EL (cell line): Measurements from ENCODE around the gene CYP8B1.

Source experiments
- DNase-seq: peaks from one replicate; pipeline ENCODE4 v3.0.0-alpha.2; 2016

CYP8B1 gene

DNA sequence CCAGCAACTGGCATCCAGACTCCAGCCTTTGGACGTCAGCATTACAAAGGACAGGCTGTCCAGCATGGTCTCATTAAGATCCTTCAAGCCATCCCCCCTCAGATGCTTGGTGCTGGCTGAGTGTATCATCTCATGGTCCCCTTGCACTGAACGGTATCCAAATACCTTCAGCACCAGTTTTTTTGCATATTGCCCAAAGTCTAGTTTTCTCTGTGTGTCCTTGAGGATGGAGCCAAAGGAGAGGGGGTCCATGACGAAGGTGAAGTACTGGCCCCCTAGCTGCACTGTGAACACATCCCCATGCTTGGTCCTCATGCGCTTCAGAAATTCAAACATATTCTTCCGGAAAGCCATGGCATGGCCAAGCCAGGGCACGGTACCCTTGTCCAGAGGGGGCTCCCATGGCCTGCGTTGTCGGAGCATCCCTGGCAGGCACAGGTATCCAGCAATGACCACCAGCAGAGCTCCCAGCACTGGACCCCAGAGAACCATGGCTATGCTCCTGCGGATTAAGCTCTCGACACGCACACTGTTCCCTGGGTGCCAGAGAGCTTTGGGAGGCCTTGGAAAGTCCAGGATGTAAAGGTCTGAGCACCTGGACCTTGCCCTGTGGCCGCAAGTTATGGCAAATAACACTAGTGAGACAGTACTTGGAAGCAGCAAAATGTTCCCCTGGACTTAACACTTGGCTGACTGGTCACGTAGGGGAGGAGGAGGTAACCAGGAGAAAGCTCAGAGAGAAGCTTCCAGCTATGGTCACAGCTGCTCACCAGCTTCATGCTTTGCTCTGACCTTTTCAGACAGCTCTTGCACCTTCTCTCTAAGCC lies at the start of gene CYP8B1:
TSS of gene CYP8B1 (minus strand) at position 555 of the 827 bp plus-strand sequence. CDS start at position 492, 63 bp downstream.
- no peak for DNase-seq

- DNase-seq: no peak
These were observed 47.9 kb upstream of the CYP8B1 start for GRCh38 chr3:42923606-42924005.

DNA sequence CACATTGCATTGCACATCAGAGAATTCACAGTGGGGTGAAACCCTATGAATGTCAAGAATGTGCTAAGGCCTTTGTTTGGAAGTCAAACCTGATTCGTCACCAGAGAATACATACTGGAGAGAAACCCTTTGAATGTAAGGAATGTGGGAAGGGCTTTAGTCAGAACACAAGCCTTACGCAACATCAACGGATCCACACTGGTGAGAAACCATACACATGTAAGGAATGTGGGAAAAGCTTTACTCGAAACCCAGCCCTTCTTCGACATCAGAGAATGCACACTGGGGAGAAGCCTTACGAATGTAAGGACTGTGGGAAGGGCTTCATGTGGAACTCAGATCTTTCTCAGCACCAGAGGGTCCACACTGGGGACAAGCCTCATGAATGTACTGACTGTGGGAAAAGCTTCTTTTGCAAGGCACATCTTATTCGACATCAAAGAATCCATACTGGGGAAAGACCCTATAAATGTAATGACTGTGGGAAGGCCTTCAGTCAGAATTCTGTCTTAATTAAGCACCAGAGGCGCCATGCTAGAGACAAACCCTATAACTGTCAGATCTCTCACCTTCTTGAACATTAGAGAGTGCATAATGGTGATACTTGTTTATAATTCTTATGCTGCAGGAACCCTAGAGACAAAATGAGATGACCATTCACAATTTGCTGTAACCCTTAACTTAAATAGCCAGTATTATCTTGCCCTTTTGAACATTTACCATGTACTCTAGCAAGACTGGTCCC lies 39.3 kb upstream of the CYP8B1 start:
- peak; percentile 8 for DNase-seq

DNA sequence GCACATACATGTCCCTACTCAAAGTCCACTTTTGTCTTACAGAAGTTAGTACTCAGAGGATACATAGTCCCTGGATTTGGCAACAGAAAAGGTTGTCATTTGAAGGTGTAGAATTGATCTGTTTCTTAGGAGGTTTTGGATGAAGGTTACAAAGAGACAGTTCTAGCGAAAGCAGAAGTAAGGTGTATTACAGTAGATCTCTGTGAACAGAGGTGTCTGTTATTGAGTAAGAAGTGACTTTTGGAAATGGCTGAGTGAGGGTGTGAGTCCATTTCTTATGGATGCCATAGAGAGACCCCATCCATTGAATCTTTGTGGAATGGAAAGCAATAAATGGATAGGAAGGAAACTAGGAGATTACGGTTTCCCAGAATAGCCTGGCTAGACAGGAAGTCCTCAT lies 35.9 kb upstream of the CYP8B1 start:
- no peak for DNase-seq

- DNase-seq: no peak
These were observed 33.0 kb upstream of the CYP8B1 start for GRCh38 chr3:42908675-42909074.

DNA sequence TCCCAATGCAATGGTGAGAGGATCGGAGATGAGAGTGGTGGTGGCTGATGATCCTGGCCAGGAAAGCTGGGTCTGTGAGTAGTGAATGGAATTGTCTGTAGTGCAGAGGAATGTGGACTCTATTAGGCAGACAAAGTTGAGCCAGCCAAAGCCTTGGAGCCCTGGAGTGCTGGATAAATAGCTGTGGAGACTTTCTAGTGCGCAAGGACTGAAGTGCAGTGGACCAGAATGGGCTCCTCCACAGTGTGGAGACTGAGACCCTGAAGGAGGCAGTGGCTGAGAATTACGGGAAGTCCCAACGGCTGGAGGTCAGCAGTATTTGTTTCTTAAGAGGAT lies 31.1 kb upstream of the CYP8B1 start:
- DNase-seq: no peak

- DNase-seq: peak; percentile 19
These were observed 30.6 kb upstream of the CYP8B1 start, which contains the start of gene ZNF662 for GRCh38 chr3:42906070-42906847. Gene ZNF662, plus strand, starts transcription at chr3:42906142. Its CDS starts 1,973 bp downstream, at chr3:42908115.

GRCh38 chr3:42905740-42906069 lies 30.0 kb upstream of the CYP8B1 start:
- DNase-seq: no peak

DNA sequence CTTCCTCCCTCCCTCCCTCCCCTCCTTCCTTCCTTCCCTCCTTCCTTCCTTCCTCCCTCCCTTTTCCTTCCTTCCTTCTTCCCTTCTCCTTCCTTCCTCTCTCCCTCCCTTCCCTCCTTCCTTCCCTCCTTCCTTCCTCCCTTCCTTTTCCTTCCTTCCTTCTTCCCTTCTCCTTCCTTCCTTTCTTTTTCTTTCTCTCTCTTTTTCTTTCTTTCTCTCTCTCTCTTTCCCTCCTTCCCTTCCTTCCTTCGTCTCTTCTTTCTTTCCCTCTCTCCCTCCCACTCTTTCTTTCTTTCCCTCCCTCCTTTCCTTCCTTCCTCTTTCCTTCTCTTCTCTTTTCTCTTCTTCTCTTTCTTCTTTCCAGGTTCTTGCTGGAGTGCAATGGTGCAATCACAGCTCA lies 28.4 kb upstream of the CYP8B1 start:
- DNase-seq: no peak

GRCh38 chr3:42902257-42902656 lies 26.6 kb upstream of the CYP8B1 start:
- DNase-seq: no peak

DNA sequence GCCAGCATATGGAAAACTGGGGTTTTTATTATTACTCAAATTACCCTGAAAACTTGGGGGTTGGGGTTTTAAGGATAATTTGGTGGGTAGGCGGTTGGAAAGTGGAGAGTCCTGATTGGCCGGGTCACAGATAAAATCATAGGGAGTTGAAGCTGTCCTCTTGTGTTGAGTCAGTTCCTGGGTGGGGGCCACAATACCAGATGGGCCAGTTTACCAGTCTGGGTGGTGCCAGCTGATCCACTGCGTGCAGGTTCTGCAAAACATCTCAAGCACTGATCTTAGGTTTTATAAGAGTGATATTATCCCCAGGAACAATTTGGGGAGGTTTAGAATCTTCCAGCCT lies 25.4 kb upstream of the CYP8B1 start:
- DNase-seq: no peak

DNA sequence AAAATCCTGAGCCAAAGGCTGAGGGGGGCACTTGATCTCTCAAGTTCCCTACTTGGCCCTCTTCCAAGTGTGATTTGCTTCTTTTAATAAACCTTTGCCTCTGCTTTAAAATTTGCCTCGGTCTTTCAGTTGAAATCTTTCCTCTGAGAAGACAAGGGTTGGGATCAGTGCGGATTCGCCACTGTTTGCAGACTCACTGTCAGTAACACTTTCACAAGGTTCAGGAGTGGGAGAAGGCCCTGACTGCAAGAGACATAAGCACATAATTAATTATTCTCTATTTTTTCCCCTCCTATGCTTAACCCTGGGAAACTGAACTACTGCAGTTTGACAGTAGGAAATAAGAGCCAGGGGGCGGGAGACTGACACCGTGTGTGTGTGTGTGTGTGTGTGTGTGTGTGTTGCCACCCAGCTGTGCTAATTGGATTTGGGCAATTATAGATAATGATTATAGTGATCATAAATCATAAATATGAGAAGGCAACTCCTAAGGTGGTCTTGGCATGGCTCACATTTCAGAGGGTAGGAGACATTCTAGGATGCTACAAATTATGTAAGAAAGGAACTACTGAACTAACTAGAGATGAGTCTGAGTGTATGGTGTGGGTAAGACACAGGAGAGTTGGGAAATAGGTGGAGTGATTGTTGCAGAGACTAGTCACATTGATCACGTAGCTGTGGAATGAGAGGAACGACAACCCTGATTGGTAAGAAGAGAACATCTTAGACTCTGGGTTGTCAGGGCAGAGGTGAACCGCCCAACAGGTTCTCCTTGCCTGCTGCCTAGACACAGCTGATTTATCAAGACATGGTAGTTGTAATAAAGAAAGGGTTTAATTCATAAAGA lies 24.8 kb upstream of the CYP8B1 start:
- no peak for DNase-seq

GRCh38 chr3:42898896-42899675 lies 23.4 kb upstream of the CYP8B1 start:
- DNase-seq: no peak

GRCh38 chr3:42895580-42895868 lies 19.8 kb upstream of the CYP8B1 start:
- no peak for DNase-seq

GRCh38 chr3:42894698-42895579 lies 19.3 kb upstream of the CYP8B1 start:
- DNase-seq: no peak

DNA sequence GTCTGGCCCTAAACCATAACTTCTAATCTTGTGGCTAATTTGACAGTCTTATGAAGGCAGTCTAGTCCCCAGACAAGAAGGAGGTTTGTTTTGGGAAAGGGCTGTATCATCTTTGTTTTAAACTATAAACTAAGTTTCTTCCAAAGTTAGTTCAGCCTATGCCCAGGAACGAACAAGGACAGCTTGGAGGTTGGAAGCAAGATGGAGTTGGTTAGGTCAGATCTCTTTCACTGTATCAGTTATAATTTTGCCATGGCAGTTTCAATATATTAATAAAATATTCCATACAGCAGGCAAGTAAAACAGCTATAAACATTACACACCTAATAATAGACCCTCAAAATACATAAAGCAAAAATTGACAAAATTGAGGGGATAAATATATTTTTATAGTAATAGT lies 17.1 kb upstream of the CYP8B1 start:
- no peak for DNase-seq

DNA sequence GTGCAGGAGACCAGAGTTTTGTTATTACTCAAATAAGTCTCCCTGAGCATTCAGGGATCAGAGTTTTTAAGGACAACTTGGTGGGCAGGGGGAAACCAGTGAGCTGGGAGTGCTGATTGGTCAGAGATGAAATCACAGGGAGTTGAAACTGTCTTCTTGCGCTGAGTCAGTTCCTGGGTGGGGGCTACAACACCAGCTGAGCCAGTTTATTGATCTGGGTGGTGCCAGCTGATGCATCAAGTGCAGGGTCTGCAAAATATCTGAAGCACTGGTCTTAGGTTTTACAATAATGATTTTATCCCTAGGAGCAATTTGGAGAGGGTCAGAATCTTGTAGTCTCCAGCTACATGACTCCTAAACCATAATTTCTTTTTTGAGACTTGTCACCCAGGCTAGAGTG lies 16.5 kb upstream of the CYP8B1 start:
- peak; percentile 13 for DNase-seq

- DNase-seq: no peak
These were observed 15.4 kb upstream of the CYP8B1 start for GRCh38 chr3:42891042-42891441.

GRCh38 chr3:42887084-42887483 lies 11.4 kb upstream of the CYP8B1 start:
- DNase-seq: no peak

DNA sequence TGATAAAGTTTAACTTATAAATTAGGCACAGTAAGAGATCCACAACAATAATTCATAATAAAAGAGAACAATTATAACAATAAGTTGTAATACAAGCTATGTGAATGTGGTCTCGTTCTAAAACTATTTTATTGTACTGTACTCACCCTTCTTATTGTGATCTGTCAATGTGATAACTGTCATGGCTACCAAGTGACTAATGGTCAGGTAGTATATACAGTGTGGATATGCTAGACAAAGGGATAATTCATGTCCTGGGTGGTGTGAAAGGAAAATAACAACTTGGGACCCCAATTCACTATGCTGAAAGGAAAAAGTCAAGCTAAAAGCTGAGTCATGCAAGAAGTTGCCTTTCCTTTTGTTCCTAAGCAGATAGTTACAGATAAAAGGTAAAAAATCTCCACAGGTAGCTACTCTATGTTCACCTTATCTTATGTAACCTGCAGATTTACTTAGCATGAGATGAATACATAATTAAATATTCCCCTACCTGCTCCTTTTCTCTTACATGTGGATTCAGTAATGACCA lies 10.7 kb upstream of the CYP8B1 start:
- DNase-seq: no peak

DNA sequence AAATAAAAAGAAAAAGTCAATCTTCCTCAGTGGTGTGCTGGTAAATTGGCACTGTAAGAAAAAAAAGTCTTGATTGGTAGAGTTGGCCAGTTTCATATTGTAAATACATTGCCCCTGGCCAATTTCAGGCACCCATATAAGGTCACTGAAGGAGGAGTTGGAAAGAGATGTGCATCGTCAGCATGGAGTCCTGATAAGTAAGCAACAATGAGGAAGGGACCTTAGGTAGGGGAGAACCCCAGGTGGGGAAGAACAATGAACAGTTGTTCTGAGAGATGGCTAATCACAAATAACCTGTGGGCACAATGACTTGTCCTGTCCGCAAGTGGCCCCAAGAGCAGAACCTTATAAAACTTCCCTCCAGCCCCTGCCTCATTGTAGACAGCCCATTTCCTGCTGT lies 8.6 kb upstream of the CYP8B1 start:
- DNase-seq: no peak
